ENCODE results near the gene GLRX5.
"Not testable (repeated sequence)": the region's sequence is repeated elsewhere in the genome, so short reads cannot be mapped to it uniquely, and the experiment has no call there.

Gene GLRX5

GRCh38 chr14:95583836-95584617, 49.2 kb downstream of the GLRX5 start:
- DNase-seq (ENCODE audit: low read depth, low spot score); H3K4me3 ChIP-seq (ENCODE audit: low read length); H3K27ac ChIP-seq (ENCODE audit: low read length); H3K4me1 ChIP-seq (ENCODE audit: control insufficient read depth, insufficient read depth, low read length); H3K9me3 ChIP-seq (ENCODE audit: control insufficient read depth, insufficient read depth, low read length); H3K27me3 ChIP-seq (ENCODE audit: control insufficient read depth, insufficient read depth, low read length); H3K36me3 ChIP-seq (ENCODE audit: control insufficient read depth, insufficient read depth, low read length): not testable (repeated sequence)
- WGBS (ENCODE audit: insufficient coverage, insufficient read length): no CpG with 5 or more reads among the region's 8 CpGs

DNA sequence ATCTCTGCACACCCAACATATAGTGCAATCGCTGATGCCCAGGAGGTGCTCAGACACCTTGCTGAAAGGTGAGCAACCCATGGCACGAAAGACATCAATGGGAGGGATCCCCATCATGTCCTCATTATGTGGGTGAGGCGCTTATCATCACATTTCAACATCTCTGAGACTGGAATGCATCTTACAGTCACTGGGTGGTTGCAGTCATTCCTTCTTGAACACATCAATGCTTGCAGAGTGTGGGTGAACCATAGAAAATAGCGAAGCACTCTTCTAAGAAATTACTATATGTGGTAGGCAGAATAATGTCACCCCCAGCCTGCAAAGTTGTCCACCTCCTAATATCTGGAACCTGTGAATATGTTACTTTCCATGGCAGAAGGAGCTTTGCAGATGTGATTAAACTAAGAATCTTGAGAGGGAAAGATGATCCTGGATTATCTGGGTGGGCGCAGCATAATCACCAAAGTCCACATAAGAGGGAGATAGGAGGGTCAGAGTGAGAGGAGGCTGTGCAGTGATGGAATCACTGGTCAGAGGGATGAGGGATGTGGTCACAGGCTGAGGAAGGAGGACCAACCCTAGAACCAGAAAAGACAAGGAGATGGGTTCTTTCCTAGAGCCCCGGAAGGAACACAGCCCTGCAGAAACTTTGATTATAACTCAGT, 51.2 kb downstream of the GLRX5 start:
- Histone ChIP-seq H3K4me1 (ENCODE audit: control insufficient read depth, insufficient read depth, low read length) (no peaks in the 10 kb centered on the region), H3K27ac (ENCODE audit: low read length) (no peak overlapping the region), H3K27me3 (ENCODE audit: control insufficient read depth, insufficient read depth, low read length) (no peaks in the 10 kb centered on the region), H3K9me3 (ENCODE audit: control insufficient read depth, insufficient read depth, low read length) (no peaks in the 10 kb centered on the region), H3K4me3 (ENCODE audit: low read length) (no peak overlapping the region), H3K36me3 (ENCODE audit: control insufficient read depth, insufficient read depth, low read length) (no peaks in the 10 kb centered on the region)
- WGBS (ENCODE audit: insufficient coverage, insufficient read length): no CpG with 5 or more reads among the region's 6 CpGs
- DNase-seq (ENCODE audit: low read depth, low spot score): no peak

GRCh38 chr14:95591182-95591581, 56.3 kb downstream of the GLRX5 start:
- not testable (repeated sequence) for H3K4me1 ChIP-seq (ENCODE audit: control insufficient read depth, insufficient read depth, low read length); H3K9me3 ChIP-seq (ENCODE audit: control insufficient read depth, insufficient read depth, low read length); H3K27me3 ChIP-seq (ENCODE audit: control insufficient read depth, insufficient read depth, low read length); DNase-seq (ENCODE audit: low read depth, low spot score); H3K27ac ChIP-seq (ENCODE audit: low read length); H3K36me3 ChIP-seq (ENCODE audit: control insufficient read depth, insufficient read depth, low read length); H3K4me3 ChIP-seq (ENCODE audit: low read length)
- no CpG with 5 or more reads among the region's 3 CpGs for WGBS (ENCODE audit: insufficient coverage, insufficient read length)
